Dermis blood vessel endothelial cell (primary cell): Measurements from ENCODE around the gene PPP2R5C. TPM values are rescaled to one million over a fixed set of nuclear protein-coding genes. Genes with fewer than 3 reads are reported as not detected.

Experiments used
- DNase-seq: peaks from one replicate; pipeline ENCODE4 v3.0.0; 2010
- total RNA-seq: library from RNA; depleted of rRNA; stranded (reverse); fragments of >200 nt; gene quantifications from 2 replicates; pipeline ENCODE4 v1.2.3, GENCODE V29; 2014

Gene PPP2R5C
- total RNA-seq, 1 donor from 2014 or later: 80.8 TPM

- DNase-seq: peak; percentile 99
These were observed 210.8 kb downstream of the PPP2R5C start for GRCh38 chr14:101972126-101972866.

- peak; percentile 52 for DNase-seq
These were observed 211.8 kb downstream of the PPP2R5C start for GRCh38 chr14:101973356-101973755.

GRCh38 chr14:101975231-101975630, 213.7 kb downstream of the PPP2R5C start:
- DNase-seq: no peak

Other genes starting within 250 kb of the PPP2R5C start
- not detected in 2 replicates for gene DIO3, start 200.2 kb upstream of the PPP2R5C start, total RNA-seq
- gene DYNC1H1, start 202.9 kb downstream of the PPP2R5C start, total RNA-seq: 564 and 1,322 TPM in 2 replicates